HG02642 (cell line): ENCODE data around the gene NEK6.

Experiments
- ATAC-seq: cut with Tn5 transposase; IDR thresholded peaks from one replicate; pipeline ENCODE4 v1.9.1; 2021; ENCODE audit warnings: mild to moderate bottlenecking; ENCODE audit not compliant: unreplicated experiment, poor library complexity

Gene NEK6

DNA sequence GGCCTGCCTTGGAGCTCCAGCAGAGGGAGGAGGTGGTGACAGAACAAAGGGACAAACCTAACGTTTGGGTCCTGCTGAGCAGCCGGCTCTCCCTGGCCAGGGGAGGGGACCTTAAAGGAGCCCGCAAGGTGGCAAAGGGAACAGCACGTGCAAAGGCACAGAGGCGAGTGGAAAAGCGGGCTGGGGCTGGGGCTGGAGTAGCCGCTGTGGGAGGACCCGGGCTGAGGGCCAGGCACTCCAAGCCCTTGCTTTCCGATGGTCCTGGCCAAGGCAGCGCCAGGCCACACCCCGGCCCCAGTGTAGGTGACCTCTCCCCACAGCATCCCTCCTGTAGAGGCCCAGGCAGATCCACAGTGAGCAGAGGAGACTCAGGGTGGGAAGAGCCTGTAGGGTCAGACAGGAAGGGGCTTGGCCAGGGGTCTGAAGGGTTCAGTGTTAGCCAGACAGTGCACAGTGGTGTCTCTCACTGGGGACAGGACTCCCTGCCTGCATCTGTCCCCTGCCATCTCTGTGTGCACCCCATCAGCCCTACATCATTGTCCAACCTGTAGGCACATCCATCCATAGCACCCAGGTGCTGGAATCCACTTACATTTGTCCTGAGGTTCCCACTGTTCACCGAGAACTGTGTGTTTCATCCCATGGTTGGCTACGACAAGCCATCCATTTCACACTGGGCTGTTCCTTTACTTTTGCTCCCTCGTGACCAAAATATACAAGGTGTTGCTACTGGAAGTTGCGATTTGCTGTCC lies 77.0 kb downstream of the NEK6 start:
- no peak for ATAC-seq

DNA sequence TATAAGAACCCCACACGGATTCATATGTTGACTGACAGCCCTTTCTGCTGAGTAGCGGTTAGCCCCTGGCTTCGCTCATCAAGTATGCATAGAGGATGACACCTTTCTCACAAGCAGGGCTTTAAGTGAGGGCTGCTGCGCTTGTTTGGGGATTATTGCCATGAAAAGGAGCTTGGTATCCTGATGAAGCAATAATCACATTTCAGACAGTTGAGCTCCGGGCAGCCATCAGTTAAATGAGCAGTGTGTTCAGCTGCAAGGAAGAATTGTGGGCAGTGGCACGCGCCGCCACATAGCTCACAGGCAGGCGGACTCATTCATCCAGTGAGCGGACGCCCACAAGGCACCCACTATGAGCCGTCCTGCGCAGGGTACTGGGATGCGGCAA lies 77.6 kb downstream of the NEK6 start:
- no peak for ATAC-seq

DNA sequence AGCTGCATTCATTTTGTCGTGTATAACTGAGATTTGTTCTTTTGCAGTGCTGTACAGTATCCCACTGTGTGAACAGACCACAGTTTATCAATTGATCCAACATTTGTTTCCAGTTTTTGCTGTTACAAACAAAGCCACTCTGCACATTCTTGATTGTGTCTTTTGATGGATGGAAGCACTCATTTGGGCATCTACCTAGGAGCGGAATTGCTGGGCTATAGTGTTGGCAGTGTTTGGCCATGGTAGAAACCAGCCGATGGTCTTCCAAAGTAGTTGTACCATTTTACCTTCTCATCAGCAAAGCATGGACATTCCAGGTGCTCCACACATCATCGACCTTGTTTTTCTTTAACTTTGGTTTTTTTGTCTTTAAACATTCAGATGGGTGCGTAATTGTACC lies 79.8 kb downstream of the NEK6 start:
- no peak for ATAC-seq

DNA sequence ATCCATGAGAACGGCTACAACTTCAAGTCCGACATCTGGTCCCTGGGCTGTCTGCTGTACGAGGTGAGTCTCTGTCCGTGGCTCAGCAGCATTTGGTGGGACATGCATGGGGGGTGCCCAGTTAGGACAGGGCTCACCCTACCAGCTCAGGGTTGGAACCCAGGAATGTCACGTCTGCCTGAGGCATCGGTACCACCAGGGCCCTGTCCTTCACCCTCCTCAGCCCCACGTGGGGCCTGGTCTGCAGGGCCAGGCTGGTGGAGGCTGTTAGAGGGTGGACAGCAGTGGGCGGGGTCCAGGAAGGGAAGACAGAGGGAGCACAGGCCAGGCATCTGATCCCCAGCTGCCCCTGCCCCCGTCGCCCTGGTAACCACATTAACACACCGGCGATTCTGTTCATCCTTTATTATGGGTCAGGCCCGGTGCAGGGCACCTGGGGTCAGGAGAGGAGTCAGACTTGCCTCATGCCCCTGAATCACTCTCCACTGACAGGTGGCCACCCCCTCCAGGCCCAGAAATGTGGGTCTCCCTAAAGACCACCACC lies 81.9 kb downstream of the NEK6 start:
- no peak for ATAC-seq

DNA sequence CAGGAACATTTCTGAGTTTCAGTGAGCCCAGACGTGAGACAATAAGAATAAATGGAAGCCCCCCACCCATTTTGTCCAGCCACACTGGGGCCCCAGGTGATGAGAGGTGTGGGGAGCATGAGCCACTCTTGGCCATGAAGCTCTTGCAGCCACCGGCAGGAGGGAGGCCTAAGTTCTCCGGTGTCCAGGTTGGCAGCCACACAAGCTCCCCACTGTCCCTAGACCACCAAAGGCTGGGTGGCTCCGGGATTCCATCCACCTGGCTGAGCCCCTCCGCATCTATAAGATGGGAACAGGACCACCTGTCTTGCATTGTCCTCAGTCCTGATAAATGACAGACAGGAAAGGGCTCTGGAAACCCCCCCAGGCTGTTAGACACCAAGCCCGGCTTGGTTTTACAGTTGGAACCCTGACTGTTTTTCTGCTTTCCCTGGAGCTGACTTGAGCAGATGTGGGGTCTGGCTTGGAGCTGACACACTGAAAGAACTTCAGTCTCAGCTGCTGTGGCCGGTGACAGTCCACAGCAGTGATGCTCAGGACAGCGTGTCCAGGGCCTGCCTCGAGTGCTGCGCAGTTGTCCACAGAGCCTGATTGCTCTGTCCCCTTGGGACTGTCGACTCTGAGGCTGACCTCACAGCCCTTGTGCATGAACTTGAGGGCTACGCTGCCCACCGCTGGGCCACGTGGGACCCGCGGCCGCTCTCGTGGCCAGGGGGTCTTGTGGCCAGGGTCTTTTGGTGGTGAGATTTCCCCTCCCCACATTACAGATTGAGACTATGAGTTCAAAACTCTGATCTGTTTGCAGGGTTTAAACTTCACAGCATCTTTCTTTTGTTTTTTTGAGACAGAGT lies 82.7 kb downstream of the NEK6 start:
- ATAC-seq = no peak

DNA sequence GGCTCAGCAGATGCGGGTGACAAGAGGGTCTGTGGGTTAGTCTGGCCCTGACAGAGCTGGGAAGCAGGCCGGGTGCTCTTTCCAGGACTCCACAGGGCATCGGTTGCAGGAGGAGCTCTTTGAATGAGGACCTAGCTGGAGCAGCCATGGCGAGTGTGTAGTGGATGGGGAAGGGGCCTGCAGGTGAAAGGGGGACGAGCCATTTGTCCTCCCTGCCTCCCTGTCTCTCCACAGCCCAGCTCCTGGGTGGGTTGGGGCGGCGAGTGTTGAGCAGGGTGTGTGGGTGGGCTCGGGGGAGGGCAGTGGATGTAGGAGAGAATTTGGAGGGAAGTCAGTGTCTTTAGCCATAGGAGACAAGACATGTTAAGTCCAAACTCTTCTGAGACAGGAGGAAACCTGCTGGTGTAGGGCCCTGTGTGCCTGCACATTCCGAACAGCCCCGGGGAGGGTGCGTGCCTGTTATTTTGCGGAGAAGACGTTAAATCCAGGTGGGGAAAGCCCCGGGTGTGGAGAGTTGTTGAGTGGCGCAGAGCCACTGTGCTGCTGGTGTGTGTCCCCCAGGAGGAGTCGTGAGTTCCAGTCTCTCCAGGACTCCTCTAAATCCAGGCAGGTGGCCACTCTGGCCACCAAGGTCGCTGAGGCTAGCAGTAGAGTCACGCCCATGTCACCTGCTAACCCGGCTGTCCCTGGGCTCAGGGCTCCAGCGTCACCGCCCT lies 83.9 kb downstream of the NEK6 start:
- no peak for ATAC-seq

DNA sequence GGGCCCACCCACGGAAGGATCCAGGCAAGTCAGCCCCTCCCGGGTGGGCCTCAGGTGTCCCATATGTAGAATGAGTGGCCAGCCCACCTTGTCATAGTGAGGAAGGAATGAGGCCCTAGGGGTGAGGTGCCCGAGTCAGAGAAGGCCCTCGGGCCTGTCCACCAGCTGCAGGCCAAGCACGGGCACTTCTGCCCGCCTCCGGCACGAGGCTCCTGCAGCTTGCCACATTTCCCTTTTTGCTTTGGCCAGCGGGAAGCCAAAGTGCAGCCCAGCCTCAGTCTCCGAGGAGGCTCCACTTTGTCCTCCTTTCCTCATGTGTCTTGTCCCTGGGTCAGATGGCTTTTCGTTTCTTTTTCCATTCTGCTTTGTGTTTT lies 84.6 kb downstream of the NEK6 start:
- no peak for ATAC-seq

DNA sequence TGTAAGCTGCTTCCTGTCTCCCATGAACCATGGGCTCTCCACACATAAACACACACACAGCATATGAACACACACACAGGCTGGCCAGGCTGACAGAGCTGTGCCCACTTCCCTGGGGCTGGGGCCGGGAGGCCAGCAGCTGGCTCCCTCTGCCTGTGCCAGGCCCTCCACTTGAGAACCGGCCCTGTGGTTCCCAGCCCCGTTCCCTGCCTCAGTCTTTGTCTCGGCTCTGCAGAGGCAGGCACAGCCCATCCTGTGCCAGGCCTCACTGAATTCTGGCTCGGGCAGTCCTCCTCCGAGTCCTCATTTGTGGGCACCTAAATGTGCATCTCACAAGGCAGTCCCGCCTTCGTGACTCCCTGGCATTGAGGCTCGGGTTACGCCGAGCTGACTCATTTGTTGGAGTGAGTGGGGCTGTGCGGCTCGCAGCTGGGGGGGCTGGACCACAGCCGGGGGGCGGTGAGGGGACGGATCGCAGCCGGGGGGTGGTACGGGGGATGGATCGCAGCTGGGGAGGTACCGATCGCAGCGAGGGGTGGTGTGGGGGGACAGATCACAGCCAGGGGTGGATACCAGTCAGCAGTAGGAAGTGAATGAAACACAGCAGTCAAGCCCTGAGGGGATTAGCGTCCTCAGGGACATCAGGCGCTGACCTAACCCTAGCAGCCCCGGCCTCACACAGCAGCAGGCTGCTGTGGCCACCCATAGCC lies 85.2 kb downstream of the NEK6 start:
- ATAC-seq = no peak

DNA sequence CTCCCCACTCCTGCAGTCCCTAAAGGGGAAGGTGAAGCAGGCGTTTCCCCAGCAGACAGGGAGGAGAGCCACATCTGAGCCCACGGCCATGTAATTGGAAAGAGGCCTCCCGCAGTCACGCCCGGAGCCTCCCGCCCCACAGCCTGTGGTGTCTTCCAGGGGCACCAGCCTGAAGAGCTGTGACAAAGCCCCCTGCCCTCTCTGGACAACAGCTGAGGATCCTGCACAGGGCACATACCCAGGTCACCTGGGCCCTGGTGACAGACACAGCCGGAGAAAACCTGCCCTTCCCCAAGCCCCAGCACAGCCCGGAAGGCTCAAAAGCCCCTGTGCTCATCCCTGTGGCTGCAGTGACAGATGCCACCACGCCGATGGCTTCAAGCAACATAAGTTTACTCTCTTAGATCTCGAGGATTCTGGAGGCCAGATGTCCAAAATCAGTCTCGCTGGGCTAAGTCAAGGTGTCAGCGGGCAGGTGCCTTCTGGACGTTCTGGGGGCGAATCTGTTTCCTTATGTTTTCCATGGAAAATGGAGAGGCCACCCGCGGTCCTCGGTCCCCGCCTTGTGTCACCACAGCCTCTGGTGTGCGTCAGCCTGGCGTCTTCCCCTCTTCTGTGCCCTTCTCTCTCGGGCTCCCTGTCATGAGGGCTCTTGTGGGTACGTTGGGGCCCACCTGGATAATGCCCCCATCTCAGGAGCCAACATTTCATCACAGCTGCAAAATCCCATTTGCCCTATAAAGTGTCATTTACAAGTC lies 86.0 kb downstream of the NEK6 start:
- no peak for ATAC-seq

DNA sequence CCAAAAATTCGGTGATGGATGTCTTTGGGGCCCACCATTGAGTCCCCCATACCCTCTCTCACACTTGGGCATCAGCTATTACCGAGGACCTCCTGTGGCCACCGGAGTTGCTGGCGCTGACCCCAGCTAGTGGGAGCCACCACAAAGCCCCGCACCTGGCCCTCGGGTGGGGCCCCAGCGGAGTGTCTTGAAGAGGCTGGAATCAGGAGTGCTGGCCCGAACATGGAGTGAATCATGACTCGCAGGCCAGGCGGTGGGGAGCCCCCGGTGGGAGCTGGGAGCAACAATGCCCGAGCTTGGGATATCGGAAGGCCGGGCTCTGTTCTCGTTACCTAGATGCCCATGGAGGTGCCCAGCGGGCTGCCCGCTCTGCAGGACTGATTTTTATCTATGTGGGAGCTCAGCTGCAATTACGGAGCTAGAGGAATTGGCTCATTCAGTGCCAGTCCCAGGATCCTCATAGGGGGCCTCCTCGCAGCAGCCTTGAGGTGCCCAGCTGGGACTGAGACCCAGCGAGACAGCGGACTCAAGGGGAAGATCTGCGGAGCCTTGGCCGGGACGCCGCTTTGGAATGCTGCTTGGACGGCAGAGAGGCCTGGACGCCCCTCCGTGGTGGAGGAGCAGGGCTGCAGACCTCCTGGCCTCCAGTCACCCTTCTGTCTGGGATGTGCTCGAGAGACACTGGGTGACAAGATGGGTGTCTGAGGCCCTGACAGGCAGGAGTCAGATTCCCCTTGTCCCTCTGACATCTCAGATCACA lies 86.7 kb downstream of the NEK6 start:
- ATAC-seq = no peak

DNA sequence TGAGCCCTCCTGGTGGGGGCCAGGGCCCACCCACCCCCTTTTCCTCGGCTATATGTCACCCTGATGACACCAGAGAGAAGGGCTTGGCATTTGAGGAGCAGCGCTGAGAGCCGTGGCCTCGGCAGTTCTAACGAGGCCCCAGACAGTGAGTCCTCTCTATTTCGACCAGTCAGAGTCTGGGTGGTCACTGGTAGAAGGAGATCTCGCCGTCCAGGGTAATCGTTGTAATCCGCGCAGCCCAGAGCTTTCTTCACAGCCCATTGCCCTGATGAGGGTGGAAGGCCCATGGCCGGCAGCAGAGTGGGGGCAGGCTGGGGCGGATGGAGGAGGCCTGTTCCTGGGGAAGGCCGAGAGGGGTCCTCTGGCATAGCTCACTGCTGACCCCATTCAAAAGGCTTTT lies 87.3 kb downstream of the NEK6 start:
- ATAC-seq = no peak

DNA sequence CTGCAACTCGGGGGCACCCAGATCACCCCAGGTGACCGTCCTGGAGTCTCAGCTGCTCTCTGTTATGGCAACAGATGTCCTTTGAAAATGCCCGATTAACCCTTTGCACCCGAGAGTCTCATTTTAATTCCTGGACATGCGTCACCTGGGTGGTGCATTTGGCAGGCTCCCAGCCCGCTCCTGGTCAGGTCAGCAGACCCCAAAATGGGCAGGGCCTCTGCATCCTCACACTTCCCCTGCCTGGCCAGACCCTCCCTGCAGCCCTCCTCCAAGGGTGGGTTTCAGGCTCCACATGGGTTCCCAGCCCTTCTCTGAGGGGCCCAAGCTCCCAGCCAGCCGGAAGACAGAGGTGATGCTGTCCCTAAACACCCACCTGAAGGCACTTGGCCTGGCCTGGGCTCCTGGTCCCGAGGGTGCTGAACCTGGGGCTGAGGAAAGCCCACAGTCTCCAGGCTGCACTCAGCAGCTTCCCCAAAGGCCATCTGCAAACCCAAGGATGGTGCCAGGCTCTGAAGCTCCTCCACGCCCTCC lies 88.1 kb downstream of the NEK6 start:
- no peak for ATAC-seq

DNA sequence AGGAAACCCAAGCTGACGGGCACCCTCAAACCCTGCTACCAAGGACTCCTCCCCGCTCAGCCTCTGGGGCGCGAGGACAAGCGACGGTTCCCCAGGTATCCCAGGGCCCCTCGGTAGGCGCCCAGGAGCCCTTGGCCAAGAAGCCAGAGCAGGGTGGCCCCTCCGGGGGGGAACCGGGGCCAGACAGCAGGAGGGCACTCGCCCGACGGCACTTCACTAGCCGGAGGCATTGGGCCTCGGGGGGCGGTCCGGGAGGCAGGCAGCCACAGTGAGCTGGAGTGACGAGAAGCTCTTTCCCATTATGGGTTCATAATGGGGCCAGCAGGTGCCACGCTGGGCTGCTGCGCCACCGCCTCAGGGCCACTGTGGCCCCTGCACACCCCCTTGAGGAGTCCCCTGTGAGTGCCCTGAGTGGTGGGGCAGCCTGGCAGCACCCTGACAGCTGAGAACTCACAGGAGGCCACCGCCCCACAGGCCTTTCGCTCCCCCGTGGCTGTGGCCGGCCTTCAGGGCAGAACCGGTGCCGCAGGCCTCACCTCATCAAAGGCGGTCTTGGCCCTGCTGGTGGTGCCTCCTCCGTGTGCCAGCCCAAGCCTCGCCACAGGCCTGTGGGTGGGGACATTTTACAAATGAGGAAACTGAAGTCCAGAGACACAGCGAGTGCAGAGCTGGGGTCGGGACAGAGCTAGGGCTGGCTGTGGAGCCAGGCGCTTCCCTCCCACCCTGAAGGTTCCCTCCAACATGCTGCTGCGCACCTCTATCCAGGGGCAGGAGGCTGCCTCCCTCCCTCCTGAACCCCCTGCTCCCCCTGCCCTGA lies 88.8 kb downstream of the NEK6 start:
- ATAC-seq = no peak

DNA sequence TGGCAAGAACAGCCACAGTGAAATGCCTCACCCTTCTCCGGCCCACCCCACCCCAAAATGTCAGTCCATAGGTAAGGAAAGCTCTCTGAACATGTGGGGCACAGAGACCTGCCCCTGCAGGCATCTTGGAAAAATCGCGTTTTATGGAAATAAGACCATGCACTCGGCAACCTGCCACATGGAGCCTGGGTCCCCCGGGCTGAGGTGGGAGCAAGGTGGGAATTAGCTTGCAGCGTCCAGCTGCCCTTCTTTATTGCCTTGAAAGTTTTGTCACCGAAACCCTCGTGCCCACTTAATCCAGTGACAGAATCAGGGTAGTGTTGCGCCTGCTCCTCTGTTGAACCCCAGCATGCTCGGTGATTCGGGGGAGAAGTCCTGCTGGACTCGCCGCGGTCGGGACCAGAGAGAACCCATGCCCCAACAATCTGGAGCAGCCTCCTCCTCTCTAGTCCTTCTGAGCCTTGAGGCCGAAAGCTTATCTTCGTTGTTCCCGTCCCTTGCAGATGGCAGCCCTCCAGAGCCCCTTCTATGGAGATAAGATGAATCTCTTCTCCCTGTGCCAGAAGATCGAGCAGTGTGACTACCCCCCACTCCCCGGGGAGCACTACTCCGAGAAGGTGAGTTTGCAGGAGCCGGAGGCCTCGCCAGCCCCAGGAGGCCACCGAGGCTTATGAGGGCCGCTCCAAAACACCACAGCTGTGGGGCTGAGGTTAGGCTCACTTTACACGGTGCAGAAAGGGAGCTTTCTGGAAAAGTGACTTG lies 89.6 kb downstream of the NEK6 start:
- ATAC-seq = no peak

DNA sequence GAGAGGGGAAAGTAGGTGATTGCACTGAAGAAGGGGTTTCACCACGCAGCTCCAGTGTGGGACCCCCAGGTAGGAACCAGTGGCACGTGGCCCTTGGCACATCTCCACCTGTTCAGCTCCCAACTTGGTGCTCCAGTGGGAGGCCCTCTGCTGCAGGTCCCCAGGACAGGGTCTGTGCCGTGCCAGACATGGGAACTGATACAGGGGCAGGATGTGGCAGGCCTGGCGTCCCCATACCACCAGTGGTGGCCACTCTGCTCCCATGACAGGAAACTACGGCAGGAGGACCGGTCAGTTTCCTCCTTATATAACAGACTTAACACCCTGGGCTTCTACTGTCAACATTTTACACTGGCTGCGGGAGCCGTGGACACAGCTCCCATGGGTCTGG lies 90.2 kb downstream of the NEK6 start:
- ATAC-seq = no peak

DNA sequence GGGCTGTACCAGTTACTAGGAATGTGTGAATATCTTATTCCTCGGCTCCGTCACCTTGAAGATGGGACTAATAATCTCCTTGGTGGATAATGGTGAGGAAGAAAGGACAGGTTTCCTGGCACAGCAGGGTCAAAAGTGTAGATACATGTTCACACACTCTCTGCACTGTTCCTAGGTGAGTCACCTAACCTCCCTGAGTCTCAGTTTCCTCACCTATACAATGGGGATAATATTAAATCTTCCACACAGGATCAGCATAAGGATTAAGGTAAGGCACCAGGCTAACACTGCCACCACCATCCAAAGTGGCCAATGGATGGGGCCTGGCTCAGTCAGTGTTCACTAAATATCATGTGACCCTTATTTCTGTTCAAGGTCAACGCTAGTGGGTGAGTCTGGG lies 90.6 kb downstream of the NEK6 start:
- ATAC-seq = no peak

DNA sequence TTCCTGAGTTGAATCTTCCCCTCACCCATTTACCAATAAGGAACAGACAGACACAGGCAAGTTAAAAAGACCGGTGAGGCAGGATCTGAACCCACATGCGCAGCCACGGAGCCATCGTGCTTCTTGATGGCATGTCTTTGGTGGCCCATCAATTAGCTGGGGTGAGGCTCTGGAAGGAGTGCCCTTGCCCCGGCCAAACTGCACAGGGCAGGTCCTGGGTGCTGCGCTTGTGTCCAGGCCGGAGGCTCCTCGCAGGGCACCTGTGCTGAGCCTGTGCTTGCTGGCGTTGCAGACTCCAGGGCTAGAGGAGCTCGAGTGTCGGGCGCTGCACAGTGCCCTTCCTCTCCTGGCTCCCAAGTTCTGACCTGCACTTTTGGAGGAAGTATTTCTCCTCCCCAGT lies 91.1 kb downstream of the NEK6 start:
- ATAC-seq = no peak
